ENCODE data around the gene ANKUB1. TPM values are rescaled to one million over a fixed set of nuclear protein-coding genes. Genes with fewer than 3 reads are reported as not detected.

ANKUB1 gene
- total and polyA plus RNA-seq, 10 of the 15 experiments (the other 5 are each of a cell fraction or from before 2014, with no cell fraction given), result 0.08 TPM; not detected in 9

GRCh38 chr3:149777414-149778214 is 14.7 kb downstream of the ANKUB1 start:
- no TSS peak for BruUV-seq (replicated peaks)
- CTCF ChIA-PET, result interaction anchor here (0.6 to 15.4 kb wide), 7 partner anchors 11 to 267 kb away, joined by 3 to 222 read pairs (median 3); no protein-coding TSS in a partner anchor
- H3K27me3 ChIP-seq (replicated peaks in 1 of 2; ENCODE audit: control insufficient read depth in 2 of 2, insufficient read depth in 2 of 2, low read length in 1 of 2), result no peaks in the 10 kb centered on the region; a peak in 2 of 4 replicates
- in situ Hi-C loops (cut with MboI) (no loop called here), intact Hi-C loops (cut with micrococcal nuclease; ENCODE audit: unreplicated experiment) (no loop called here)
- peaks cover 4% of the 10 kb centered on the region for H3K4me1 ChIP-seq (ENCODE audit: control insufficient read depth, insufficient read depth, low read length)
- POLR2A ChIA-PET, result no interaction called here
- TF ChIP-seq ZBED1 (IDR thresholded peaks at IDR 0.05; ENCODE audit: borderline replicate concordance) (no peak), SIN3A (IDR thresholded peaks at IDR 0.05; ENCODE audit: low read depth, low read length) (no peak), NFYB (IDR thresholded peaks at IDR 0.05; ENCODE audit: insufficient read depth, low read depth, low read length) (no peak), CHD1 (IDR thresholded peaks at IDR 0.05; ENCODE audit: low read depth, low read length) (no peak), MXI1 (IDR thresholded peaks at IDR 0.05; ENCODE audit: low read depth, low read length) (no peak), NFIC (IDR thresholded peaks at IDR 0.05; ENCODE audit: low read depth, low read length) (no peak), IKZF1 (conservative IDR thresholded peaks at IDR 0.05) (no peak), JUND (IDR thresholded peaks at IDR 0.05; ENCODE audit: low read depth, low read length) (no peak), SMARCA5 (IDR thresholded peaks at IDR 0.05) (no peak), ASH2L (IDR thresholded peaks at IDR 0.05; ENCODE audit: borderline replicate concordance, low read depth) (no peak), ETV6 (conservative IDR thresholded peaks at IDR 0.05 in 1 of 2, IDR thresholded peaks at IDR 0.05 in 1 of 2; ENCODE audit: borderline replicate concordance in 1 of 2, low read depth in 1 of 2) (no peak), ZBTB11 (CRISPR knock-in tag; IDR thresholded peaks at IDR 0.05) (no peak), HDAC2 (IDR thresholded peaks at IDR 0.05) (no peak), MYC (IDR thresholded peaks at IDR 0.05; ENCODE audit: insufficient read depth, insufficient read length, insufficient replicate concordance, low read length, severe bottlenecking) (no peak)
- TF ChIP-seq, protein P1, sequence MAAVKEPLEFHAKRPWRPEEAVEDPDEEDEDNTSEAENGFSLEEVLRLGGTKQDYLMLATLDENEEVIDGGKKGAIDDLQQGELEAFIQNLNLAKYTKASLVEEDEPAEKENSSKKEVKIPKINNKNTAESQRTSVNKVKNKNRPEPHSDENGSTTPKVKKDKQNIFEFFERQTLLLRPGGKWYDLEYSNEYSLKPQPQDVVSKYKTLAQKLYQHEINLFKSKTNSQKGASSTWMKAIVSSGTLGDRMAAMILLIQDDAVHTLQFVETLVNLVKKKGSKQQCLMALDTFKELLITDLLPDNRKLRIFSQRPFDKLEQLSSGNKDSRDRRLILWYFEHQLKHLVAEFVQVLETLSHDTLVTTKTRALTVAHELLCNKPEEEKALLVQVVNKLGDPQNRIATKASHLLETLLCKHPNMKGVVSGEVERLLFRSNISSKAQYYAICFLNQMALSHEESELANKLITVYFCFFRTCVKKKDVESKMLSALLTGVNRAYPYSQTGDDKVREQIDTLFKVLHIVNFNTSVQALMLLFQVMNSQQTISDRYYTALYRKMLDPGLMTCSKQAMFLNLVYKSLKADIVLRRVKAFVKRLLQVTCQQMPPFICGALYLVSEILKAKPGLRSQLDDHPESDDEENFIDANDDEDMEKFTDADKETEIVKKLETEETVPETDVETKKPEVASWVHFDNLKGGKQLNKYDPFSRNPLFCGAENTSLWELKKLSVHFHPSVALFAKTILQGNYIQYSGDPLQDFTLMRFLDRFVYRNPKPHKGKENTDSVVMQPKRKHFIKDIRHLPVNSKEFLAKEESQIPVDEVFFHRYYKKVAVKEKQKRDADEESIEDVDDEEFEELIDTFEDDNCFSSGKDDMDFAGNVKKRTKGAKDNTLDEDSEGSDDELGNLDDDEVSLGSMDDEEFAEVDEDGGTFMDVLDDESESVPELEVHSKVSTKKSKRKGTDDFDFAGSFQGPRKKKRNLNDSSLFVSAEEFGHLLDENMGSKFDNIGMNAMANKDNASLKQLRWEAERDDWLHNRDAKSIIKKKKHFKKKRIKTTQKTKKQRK (IDR thresholded peaks at IDR 0.05; ENCODE audit: low read depth, low read length), result no peak
- no peak overlapping the region for H3K4me3 ChIP-seq
- no peaks in the 10 kb centered on the region for H3K9me3 ChIP-seq (replicated peaks; ENCODE audit: control insufficient read depth, insufficient read depth, low read length)
- no peak overlapping the region for H3K9ac ChIP-seq (ENCODE audit: control insufficient read depth, insufficient read depth, low read length)
- no peaks in the 10 kb centered on the region for H3K36me3 ChIP-seq (ENCODE audit: control insufficient read depth in 2 of 2, insufficient read depth in 2 of 2, low read length in 1 of 2)
- SMC1A ChIA-PET (ENCODE audit: uncharacterized antibody, unreplicated experiment), result interaction anchor here (0.7 to 1.5 kb wide), 7 partner anchors 10 to 446 kb away, joined by 3 read pairs; no protein-coding TSS in a partner anchor
- ATAC-seq (no peak), FAIRE-seq (no peak), DNase-seq (ENCODE audit: low read depth, low spot score) (no peak)
- no peaks in the 10 kb centered on the region for H3K79me2 ChIP-seq (ENCODE audit: control insufficient read depth, insufficient read depth, low read length)
- H4K20me1 ChIP-seq (ENCODE audit: control insufficient read depth, insufficient read depth), result no peaks in the 10 kb centered on the region
- no peak overlapping the region for H3K27ac ChIP-seq (ENCODE audit: control insufficient read depth, insufficient read depth)
- H3K4me2 ChIP-seq (ENCODE audit: control insufficient read depth, insufficient read depth), result no peak overlapping the region
- H2AFZ ChIP-seq (ENCODE audit: control insufficient read depth, low read depth, low read length), result no peak overlapping the region
- WGBS (ENCODE audit: insufficient coverage, insufficient replicate concordance, low lambda C conversion rate, missing lambda C conversion rate), result 11% methylated on average over 2 of the region's 2 CpGs
- RAD21 ChIA-PET (ENCODE audit: unreplicated experiment), result interaction anchor here (1.5 kb wide), 1 partner anchor 31 kb away, joined by 7 read pairs; no protein-coding TSS in a partner anchor

All from GM12878 (cell line).